ENCODE measurements around the gene ELL3.

The ELL3 gene

GRCh38 chr15:43723151-43723550, 53.6 kb downstream of the ELL3 start:
- DNase-seq (ENCODE audit: low read depth) = no peak
